ENCODE measurements around the gene DCTPP1. TPM values are rescaled to one million over a fixed set of nuclear protein-coding genes. Genes with fewer than 3 reads are reported as not detected.

DCTPP1 gene
- total and polyA plus RNA-seq, 2 of the 4 experiments (the other 2 are of a cell fraction) = 24.9 to 45.5 TPM

GRCh38 chr16:30428055-30428454, 1.8 kb downstream of the DCTPP1 start:
- Histone ChIP-seq H3K14ac (replicated peaks; ENCODE audit: low read depth, low read length) (no peak overlapping the region), H2AFZ (replicated peaks; ENCODE audit: low read length, poor library complexity) (no peak overlapping the region), H4K20me1 (ENCODE audit: insufficient read depth, low read length) (no peaks in the 10 kb centered on the region; the same call in 1 of the 2 replicates), H4K5ac (ENCODE audit: low read depth, low read length) (no peak overlapping the region), H3K9me1 (ENCODE audit: insufficient read depth, low read length) (peaks cover 6% of the 10 kb centered on the region), H3K56ac (ENCODE audit: extremely low read depth, insufficient read depth, low read length) (no peak overlapping the region), H3K27ac (ENCODE audit: insufficient read depth, low read length) (no peak overlapping the region), H3K9me3 (ENCODE audit: control insufficient read depth, insufficient read depth, low read length) (no peaks in the 10 kb centered on the region), H3K79me1 (ENCODE audit: low read depth in 1 of 2, low read length in 2 of 2) (peaks cover 15 to 19% of the 10 kb centered on the region in 2 experiments), H2BK5ac (ENCODE audit: low read depth, low read length, poor library complexity, severe bottlenecking) (no peak overlapping the region), H3K18ac (ENCODE audit: low read depth, low read length) (no peak overlapping the region), H4K91ac (ENCODE audit: insufficient read depth, low read depth, low read length) (no peak overlapping the region), H3K27me3 (ENCODE audit: control insufficient read depth, insufficient read depth, low read length) (no peaks in the 10 kb centered on the region), H3K4me2 (ENCODE audit: low read depth, low read length) (no peak overlapping the region), H3K36me3 (ENCODE audit: control insufficient read depth, insufficient read depth, low read length) (peaks cover 19% of the 10 kb centered on the region), H2BK120ac (ENCODE audit: low read depth, low read length) (no peak overlapping the region), H3K4me1 (ENCODE audit: control insufficient read depth, insufficient read depth, low read length) (peaks cover 3% of the 10 kb centered on the region; the same call in 1 of the 2 replicates), H4K8ac (ENCODE audit: low read depth in 2 of 2, low read length in 2 of 2) (no peak overlapping the region), H2AK5ac (ENCODE audit: low read depth, low read length) (no peak overlapping the region), H3K23ac (ENCODE audit: low read depth, low read length) (no peak overlapping the region), H2AK9ac (replicated peaks; ENCODE audit: low read depth, low read length, poor library complexity) (no peak overlapping the region), H3K4me3 (ENCODE audit: insufficient read depth, low read depth, low read length) (no peak overlapping the region), H3K4ac (ENCODE audit: low read depth, low read length) (no peak overlapping the region), H2BK20ac (ENCODE audit: low read depth, low read length) (no peak overlapping the region), H2BK15ac (ENCODE audit: low read depth, low read length) (no peak overlapping the region), H3K9ac (ENCODE audit: low read depth, low read length) (no peak overlapping the region)
- ChIA-PET CTCF (interaction anchor here (0.7 kb wide), 1 partner anchor 9 kb away, joined by 3 read pairs; no protein-coding TSS in a partner anchor), POLR2A (ENCODE audit: unreplicated experiment) (interaction anchor here (0.6 kb wide), 1 partner anchor 24 kb away, joined by 7 read pairs; no protein-coding TSS in a partner anchor)
- intact Hi-C loops (cut with micrococcal nuclease) (no loop called here), dilution Hi-C loops (cut with HindIII; ENCODE audit: low sequenced_read_pairs, unreplicated experiment) (no loop called here), in situ Hi-C loops (cut with MboI; ENCODE audit: low sequenced_read_pairs) (no loop called here)
- TF ChIP-seq RFX5 (IDR thresholded peaks at IDR 0.05; ENCODE audit: low read depth, low read length) (no peak), SMC3 (IDR thresholded peaks at IDR 0.05; ENCODE audit: low read depth, low read length) (no peak), NFE2L2 (IDR thresholded peaks at IDR 0.05; ENCODE audit: low read depth, low read length) (no peak), POLR2A (IDR thresholded peaks at IDR 0.05; ENCODE audit: low read depth, low read length) (no peak), MAFK (IDR thresholded peaks at IDR 0.05; ENCODE audit: low read depth, low read length) (no peak), CEBPB (IDR thresholded peaks at IDR 0.05; ENCODE audit: low read depth, low read length) (no peak), RCOR1 (IDR thresholded peaks at IDR 0.05; ENCODE audit: insufficient replicate concordance, low read length) (no peak), ELK1 (IDR thresholded peaks at IDR 0.05; ENCODE audit: borderline replicate concordance, low read depth, low read length) (no peak), CTCF (conservative IDR thresholded peaks at IDR 0.05; ENCODE audit: low read depth, low read length) (no peak)
- no peak for ATAC-seq (ENCODE audit: low read depth)
- no TSS peak for BruUV-seq (replicated peaks)
- DNase-seq = no peak
- 95% methylated on average over 3 of the region's 4 CpGs; no CpG with 5 or more reads in 1 of the 2 experiments for WGBS, 2 experiments (ENCODE audit: extremely low coverage in 2 of 2, insufficient read length in 1 of 2)
